BJ (cell line): Measurements from ENCODE around the gene POMT2. TPM values are rescaled to one million over a fixed set of nuclear protein-coding genes. Genes with fewer than 3 reads are reported as not detected.

Source experiments
- CTCF ChIA-PET: fragments of 350-600 bp; formaldehyde crosslinking; extraction: SDS; loops from one replicate; lab custom pipeline; 2021; ENCODE audit warnings: antibody characterized with exemption, inconsistent platforms; lab: Yijun Ruan, JAX
- POLR2A ChIA-PET: fragments of 300-600 bp; sonication (Branson Sonifier 250); formaldehyde crosslinking; extraction: SDS; loops from one replicate; lab custom pipeline; 2021; ENCODE audit warnings: antibody characterized with exemption; lab: Charles Lee
- DNase-seq: peaks from one replicate; pipeline ENCODE4 v3.0.0-alpha.2; 2011; ENCODE audit warnings: low read depth
- H3K27me3 ChIP-seq: 2 replicates; pipeline ENCODE4 v1.6.0; 2011; ENCODE audit warnings: low read length; ENCODE audit not compliant: control insufficient read depth, insufficient read depth
- H3K36me3 ChIP-seq: 2 replicates; pipeline ENCODE4 v1.5.1; 2011; ENCODE audit warnings: low read length; ENCODE audit not compliant: control insufficient read depth, insufficient read depth
- H3K4me3 ChIP-seq: 2 replicates; pipeline ENCODE4 v1.5.1; 2011; ENCODE audit warnings: low read depth, mild to moderate bottlenecking, control low read depth, low read length
- CTCF ChIP-seq: IDR thresholded peaks from 2 replicates; pipeline ENCODE4 v1.5.1; 2011; ENCODE audit warnings: low read depth, mild to moderate bottlenecking, control low read depth, inconsistent platforms, low read length, moderate library complexity; ENCODE audit not compliant: insufficient read depth
- polyA plus RNA-seq: library from polyadenylated mRNA; depleted of rRNA; stranded (reverse); fragments of >200 nt; gene quantifications from 2 replicates; pipeline ENCODE4 v1.2.3, GENCODE V29; 2011

The POMT2 gene
- polyA plus RNA-seq, 1 experiment, result 23.3 TPM

GRCh38 chr14:77272261-77272660 is 48.4 kb downstream of the POMT2 start:
- DNase-seq, result no peak
- no peak for TF ChIP-seq CTCF
- H3K27me3 ChIP-seq, result peaks cover 13% of the 10 kb centered on the region
- no peak overlapping the region for H3K4me3 ChIP-seq
- peaks cover 2% of the 10 kb centered on the region; the same call in 1 of the 2 replicates for H3K36me3 ChIP-seq
- ChIA-PET CTCF (no interaction called here), POLR2A (no interaction called here)

DNA sequence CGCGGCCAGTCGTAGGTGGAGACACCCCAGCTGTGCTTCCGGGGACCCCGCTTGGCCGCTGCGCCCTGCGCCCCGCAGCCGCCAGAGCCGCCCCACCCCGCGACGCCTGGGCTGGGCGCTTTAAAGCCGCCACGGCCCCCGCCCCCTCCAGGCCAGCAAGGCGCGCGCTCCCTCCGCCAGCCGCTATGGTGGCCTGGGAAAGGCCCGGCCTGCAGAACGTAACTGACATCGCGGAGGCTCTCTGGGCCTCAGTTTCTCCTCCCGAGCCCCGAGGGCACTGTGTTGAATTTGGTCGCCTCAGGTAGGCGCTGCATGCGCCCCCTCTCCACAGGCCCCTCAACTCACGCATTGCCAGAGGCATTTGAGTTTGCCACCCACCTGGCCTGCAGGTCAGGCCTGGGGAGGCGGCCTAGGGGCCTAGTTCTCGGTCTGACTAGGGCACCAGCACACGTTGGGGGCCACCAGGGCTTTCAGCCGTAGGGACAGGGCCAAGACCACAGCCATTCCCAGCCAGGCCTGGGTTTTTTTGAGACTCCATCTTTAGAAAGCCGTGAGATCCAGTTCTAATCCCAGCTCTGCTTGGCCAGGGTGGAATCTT is 49.5 kb downstream of the POMT2 start, which contains the start of gene NGB:
Gene NGB, minus strand, starts transcription at position 94 of the 598 bp plus-strand sequence. CDS start 269 bp downstream, outside the sequence.
- POLR2A ChIA-PET, result no interaction called here
- no peak within 1 kb of the TSS for H3K4me3 ChIP-seq
- no peak for DNase-seq
- TF ChIP-seq CTCF, result no peak
- peaks cover 14% of the 10 kb centered on the region for H3K27me3 ChIP-seq
- peaks cover 2% of the 10 kb centered on the region; the same call in 1 of the 2 replicates for H3K36me3 ChIP-seq
- CTCF ChIA-PET, result no interaction called here

GRCh38 chr14:77270361-77271112 is 50.1 kb downstream of the POMT2 start:
- no peak overlapping the region for H3K4me3 ChIP-seq
- POLR2A ChIA-PET, result no interaction called here

DNA sequence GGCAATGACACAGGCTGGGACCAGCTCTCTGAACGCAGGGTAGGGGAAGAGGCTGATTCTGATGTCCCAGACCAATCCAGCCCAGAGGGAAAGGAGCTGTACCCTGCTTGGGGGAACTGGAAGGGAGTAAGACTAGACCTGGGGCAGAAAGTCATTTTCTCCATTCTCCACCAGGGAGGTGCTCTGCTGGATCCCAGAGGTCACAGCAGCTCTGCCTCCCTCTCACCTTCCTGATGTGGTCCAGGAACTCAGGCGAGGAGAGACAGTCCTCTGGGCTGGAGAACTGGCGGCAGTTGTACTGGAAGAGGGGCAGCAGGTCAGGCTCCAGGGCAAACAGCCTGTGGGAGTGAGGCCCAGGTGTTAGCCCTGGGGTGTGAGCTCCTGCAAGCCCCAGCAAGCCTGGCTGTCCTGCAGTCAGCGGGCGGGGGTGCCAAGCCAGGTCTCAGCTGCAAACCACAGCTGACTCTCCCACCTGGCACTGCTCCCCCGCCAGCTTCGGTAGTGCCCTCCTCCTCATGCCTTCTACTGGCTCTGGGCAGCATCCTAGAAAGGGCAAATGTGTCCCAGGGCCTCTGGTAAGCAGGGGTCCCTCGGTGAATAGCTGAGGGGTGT is 51.6 kb downstream of the POMT2 start:
- Histone ChIP-seq H3K27me3 (peaks cover 14% of the 10 kb centered on the region), H3K36me3 (no peaks in the 10 kb centered on the region), H3K4me3 (no peak overlapping the region)
- ChIA-PET CTCF (no interaction called here), POLR2A (no interaction called here)
- DNase-seq, result no peak
- no peak for TF ChIP-seq CTCF

More at GRCh38 chr14:77270361-77271112, 50.1 kb downstream of the POMT2 start:
- H3K27me3 ChIP-seq, result peaks cover 14% of the 10 kb centered on the region
- CTCF ChIA-PET, result no interaction called here
- DNase-seq, result no peak
- no peaks in the 10 kb centered on the region for H3K36me3 ChIP-seq
- TF ChIP-seq CTCF, result no peak
